Hepatocyte (in vitro differentiated cells): Measurements from ENCODE around the gene AGBL1. TPM values are rescaled to one million over a fixed set of nuclear protein-coding genes. Genes with fewer than 3 reads are reported as not detected.

Experiments
- DNase-seq: peaks from one replicate; pipeline ENCODE4 v3.0.0-alpha.2; 2016; ENCODE audit warnings: low spot score
- H2AFZ ChIP-seq: fragments of 200-600 bp; sonication (generic); 2 replicates; pipeline ENCODE4 v1.6.0; 2016; ENCODE audit warnings: antibody characterized with exemption, mild to moderate bottlenecking
- H3K27ac ChIP-seq: fragments of 200-600 bp; sonication (generic); 2 replicates; pipeline ENCODE4 v1.5.1; 2016; ENCODE audit warnings: mild to moderate bottlenecking
- H3K27me3 ChIP-seq: fragments of 200-600 bp; sonication (generic); 2 replicates; pipeline ENCODE4 v1.6.1; 2016
- H3K36me3 ChIP-seq: fragments of 200-600 bp; sonication (generic); replicated peaks from 2 replicates; pipeline ENCODE4 v1.5.1; 2016; ENCODE audit warnings: low read depth; ENCODE audit not compliant: insufficient read depth
- H3K4me1 ChIP-seq: fragments of 200-600 bp; sonication (generic); 2 replicates; pipeline ENCODE4 v1.5.1; 2016; ENCODE audit warnings: mild to moderate bottlenecking, moderate library complexity; ENCODE audit not compliant: insufficient read depth
- H3K4me2 ChIP-seq: fragments of 200-600 bp; sonication (generic); 2 replicates; pipeline ENCODE4 v1.6.0; 2016
- H3K4me3 ChIP-seq: fragments of 200-600 bp; sonication (generic); 2 replicates; pipeline ENCODE4 v1.5.1; 2016; ENCODE audit warnings: mild to moderate bottlenecking
- H3K79me2 ChIP-seq: fragments of 200-600 bp; sonication (generic); 2 replicates; pipeline ENCODE4 v1.6.0; 2017; ENCODE audit warnings: mild to moderate bottlenecking
- H3K9me2 ChIP-seq: fragments of 200-600 bp; sonication (generic); replicated peaks from 2 replicates; pipeline ENCODE4 v1.6.0; 2017; ENCODE audit warnings: mild to moderate bottlenecking; ENCODE audit not compliant: insufficient read depth
- H3K9me3 ChIP-seq: fragments of 200-600 bp; sonication (generic); 2 replicates; pipeline ENCODE4 v1.5.1; 2016; ENCODE audit warnings: low read depth, mild to moderate bottlenecking
- H4K20me1 ChIP-seq: fragments of 200-600 bp; sonication (generic); 2 replicates; pipeline ENCODE4 v1.6.0; 2016; ENCODE audit warnings: mild to moderate bottlenecking; ENCODE audit not compliant: insufficient read depth, poor library complexity, severe bottlenecking
- CTCF ChIP-seq: fragments of 200-600 bp; sonication (generic); IDR thresholded peaks from 2 replicates; pipeline ENCODE4 v1.5.1; 2016; ENCODE audit warnings: antibody characterized with exemption, mild to moderate bottlenecking; ENCODE audit not compliant: poor library complexity
- EZH2 ChIP-seq: fragments of 200-600 bp; sonication (generic); IDR thresholded peaks from 2 replicates; pipeline ENCODE4 v1.6.1; 2016; ENCODE audit warnings: antibody characterized with exemption, mild to moderate bottlenecking, borderline replicate concordance
- EZH2phosphoT487 ChIP-seq: fragments of 200-600 bp; sonication (generic); IDR thresholded peaks from one replicate; pipeline ENCODE4 v1.6.1; 2018; ENCODE audit warnings: antibody characterized with exemption, mild to moderate bottlenecking, low read depth, moderate library complexity; ENCODE audit not compliant: unreplicated experiment, severe bottlenecking
- WGBS: methylation state at CpG from one replicate; pipeline ENCODE4 v1.1.6; 2016; ENCODE audit warnings: low lambda C conversion rate; ENCODE audit errors: missing lambda C conversion rate; 5-methylcytosine and 5-hydroxymethylcytosine counted together
- polyA plus RNA-seq: library from polyadenylated mRNA; unstranded; fragments of >200 nt; fragmentation: Nextera tagmentation; extraction: Ambion mirVana; gene quantifications from 2 replicates; pipeline ENCODE4 v1.2.1, GENCODE V29; 2016
- small RNA-seq: library from RNA; depleted of rRNA; stranded (forward); fragments of <200 nt; gene quantifications from one replicate; pipeline ENCODE3, GENCODE V24; 2014
- total RNA-seq: library from RNA; depleted of rRNA; stranded (reverse); fragments of >200 nt; gene quantifications from 2 replicates; pipeline ENCODE4 v1.2.3, GENCODE V29; 2014

Gene AGBL1
- total and polyA plus RNA-seq, 2 experiments from 2014 or later, result not detected

GRCh38 chr15:87047203-87047965 is 967.7 kb downstream of the AGBL1 start:
- Histone ChIP-seq H3K36me3 (no peaks in the 10 kb centered on the region), H3K27ac (no peak overlapping the region), H3K27me3 (no peaks in the 10 kb centered on the region), H3K4me1 (no peaks in the 10 kb centered on the region), H3K79me2 (no peaks in the 10 kb centered on the region), H3K9me2 (no peaks in the 10 kb centered on the region), H3K4me2 (no peak overlapping the region), H3K9me3 (no peaks in the 10 kb centered on the region), H3K4me3 (no peak overlapping the region), H4K20me1 (no peaks in the 10 kb centered on the region), H2AFZ (no peak overlapping the region)
- WGBS, result 63% methylated on average over 4 of the region's 4 CpGs
- no peak for TF ChIP-seq CTCF
- no peak for TF ChIP-seq EZH2phosphoT487
- no peak for TF ChIP-seq EZH2
- no peak for DNase-seq

Small RNAs within 50 kb of the gene (small RNA-seq; reads per million reads assigned to genes)
- not detected for gene RF00284
- gene RNA5SP400, result not detected
